Endothelial cell of umbilical vein (primary cell): ENCODE results near the gene WDR38. TPM values are rescaled to one million over a fixed set of nuclear protein-coding genes. Genes with fewer than 3 reads are reported as not detected.

Source experiments
- BruUV-seq: library from RNA; stranded (reverse); fragments of 400-500 nt; replicated peaks from 2 replicates; lab custom pipeline; 2021; lab: Mats Ljungman, UMichigan
- CTCF ChIA-PET: fragments of 300-600, 350-600 bp; sonication (Branson Sonifier 250); formaldehyde crosslinking; loops from one replicate; lab custom pipeline; 2021; ENCODE audit warnings: antibody characterized with exemption, inconsistent platforms; lab: Charles Lee
- POLR2A ChIA-PET: fragments of 300-600, 350-600 bp; sonication (Branson Sonifier 250); formaldehyde crosslinking; loops from one replicate; lab custom pipeline; 2021; ENCODE audit warnings: antibody characterized with exemption, inconsistent platforms; lab: Charles Lee
- DNase-seq: peaks from one replicate; pipeline ENCODE4 v3.0.0-alpha.2; 2011; ENCODE audit warnings: low read depth, low spot score
- FAIRE-seq: peaks from 2 replicates; lab custom pipeline; 2011; peaks lifted over from hg19 to GRCh38; lab: Jason Lieb, UNC
- H2AFZ ChIP-seq: 2 replicates; pipeline ENCODE4 v1.6.0; 2012; ENCODE audit warnings: low read depth, low read length, control low read depth, inconsistent platforms
- H3K27ac ChIP-seq: 2 replicates; pipeline ENCODE4 v1.5.1; 2011; ENCODE audit warnings: low read depth, mild to moderate bottlenecking, control low read depth, low read length, moderate library complexity; ENCODE audit not compliant: insufficient read depth
- H3K27me3 ChIP-seq, 2 experiments: 2 replicates each; pipeline versions ENCODE4 v1.6.0 to v1.6.1; 2011; ENCODE audit warnings: low read length in 2 of 2, mixed read lengths in 1 of 2; ENCODE audit not compliant: control insufficient read depth in 2 of 2, insufficient read depth in 2 of 2
- H3K36me3 ChIP-seq, 2 experiments: 2 replicates in 1 of 2; 3 replicates in 1 of 2; pipeline ENCODE4 v1.5.1; 2011; ENCODE audit warnings: low read length in 2 of 2, mild to moderate bottlenecking in 1 of 2, moderate library complexity in 1 of 2; ENCODE audit not compliant: control insufficient read depth in 2 of 2, insufficient read depth in 2 of 2; ENCODE audit errors: extremely low read depth in 1 of 2
- H3K4me1 ChIP-seq: 3 replicates; pipeline ENCODE4 v1.5.1; 2011; ENCODE audit warnings: mild to moderate bottlenecking, low read length; ENCODE audit not compliant: control insufficient read depth, insufficient read depth; ENCODE audit errors: extremely low read depth
- H3K4me2 ChIP-seq: 2 replicates; pipeline ENCODE4 v1.6.1; 2011; ENCODE audit warnings: low read length, control low read depth, mixed read lengths; ENCODE audit not compliant: insufficient read depth
- H3K4me3 ChIP-seq, 3 experiments: fragments of 200-600 bp in 1 of 3; sonication (generic), shearing (Covaris generic) in 1 of 3; replicated peaks in 1 of 3; 2 replicates each; pipeline ENCODE4 v1.5.1; 2011 to 2016; ENCODE audit warnings: control low read depth in 3 of 3, low read length in 3 of 3, mild to moderate bottlenecking in 2 of 3, inconsistent platforms in 1 of 3, low read depth in 1 of 3, moderate library complexity in 1 of 3; ENCODE audit not compliant: insufficient read depth in 1 of 3
- H3K79me2 ChIP-seq: 2 replicates; pipeline ENCODE4 v1.6.0; 2012; ENCODE audit warnings: low read length, inconsistent platforms; ENCODE audit not compliant: control insufficient read depth, insufficient read depth
- H3K9ac ChIP-seq: replicated peaks from 2 replicates; pipeline ENCODE3; 2011; ENCODE audit warnings: low read length, control low read depth; ENCODE audit not compliant: insufficient read depth; ENCODE audit errors: extremely low read depth
- H3K9me1 ChIP-seq: replicated peaks from 3 replicates; pipeline ENCODE4 v1.6.0; 2011; ENCODE audit warnings: mild to moderate bottlenecking, low read length; ENCODE audit not compliant: control insufficient read depth, insufficient read depth; ENCODE audit errors: extremely low read depth
- H3K9me3 ChIP-seq: replicated peaks from 2 replicates; pipeline ENCODE4 v1.5.1; 2012; ENCODE audit warnings: low read length, inconsistent platforms; ENCODE audit not compliant: control insufficient read depth, insufficient read depth
- H4K20me1 ChIP-seq: replicated peaks from 2 replicates; pipeline ENCODE3; 2011; ENCODE audit warnings: mild to moderate bottlenecking, low read length; ENCODE audit not compliant: control insufficient read depth, insufficient read depth; ENCODE audit errors: extremely low read depth
- EZH2 ChIP-seq: IDR thresholded peaks from 2 replicates; pipeline ENCODE4 v1.6.1; 2012; ENCODE audit warnings: borderline replicate concordance, low read depth, mild to moderate bottlenecking, moderate library complexity, low read length, inconsistent platforms; ENCODE audit not compliant: severe bottlenecking
- FOS ChIP-seq: IDR thresholded peaks from 2 replicates; pipeline ENCODE4 v1.6.1; 2011; ENCODE audit warnings: mild to moderate bottlenecking, low read length, moderate library complexity, borderline replicate concordance; ENCODE audit not compliant: insufficient read depth
- GATA2 ChIP-seq: IDR thresholded peaks from 2 replicates; pipeline ENCODE4 v1.7.0; 2011; ENCODE audit warnings: low read depth, mild to moderate bottlenecking, moderate library complexity, mixed read lengths, low read length; ENCODE audit not compliant: insufficient read length, insufficient read depth
- JUN ChIP-seq: IDR thresholded peaks from 2 replicates; pipeline ENCODE4 v1.6.1; 2011; ENCODE audit warnings: borderline replicate concordance, low read depth; ENCODE audit not compliant: insufficient read length, insufficient read depth
- MYC ChIP-seq: IDR thresholded peaks from one replicate; pipeline ENCODE4 v1.6.1; 2011; ENCODE audit warnings: mild to moderate bottlenecking, low read depth, low read length
- POLR2A ChIP-seq: IDR thresholded peaks from 2 replicates; pipeline ENCODE4 v1.6.1; 2012; ENCODE audit warnings: low read depth, mild to moderate bottlenecking, control low read depth, low read length
- POLR2AphosphoS5 ChIP-seq: IDR thresholded peaks from 2 replicates; pipeline ENCODE4 v1.6.1; 2012; ENCODE audit warnings: low read depth, mild to moderate bottlenecking, control low read depth, low read length, moderate library complexity; ENCODE audit not compliant: insufficient read depth
- dilution Hi-C: fragments of 300-500 bp; cut with MboI; formaldehyde crosslinking; loops from one replicate; pipeline ENCODE4 v1.15.0; 2019; ENCODE audit warnings: low sequenced_read_pairs; ENCODE audit not compliant: extremely low pct_ligation_motif_present
- intact Hi-C: fragments of 100-400 bp; cut with micrococcal nuclease; formaldehyde crosslinking; loops from one replicate; pipeline ENCODE4 v1.10.0; 2022
- polyA plus RNA-seq, 4 experiments: library from polyadenylated mRNA; depleted of rRNA in 3 of 4; stranded (reverse) in 3 of 4; unstranded in 1 of 4; fragments of >200 nt; gene quantifications; 2 replicates each; pipeline versions ENCODE4 v1.2.1 to v1.2.3, GENCODE V29; 2011 to 2012; ENCODE audit warnings: missing spikeins in 1 of 4
- total RNA-seq: library from RNA; stranded (reverse); gene quantifications from 2 replicates; pipeline ENCODE4 v1.2.3, GENCODE V29; 2021
- TF ChIP-seq, protein P1 (sequence below): IDR thresholded peaks from 2 replicates; pipeline ENCODE4 v1.6.1; 2011; ENCODE audit not compliant: insufficient read depth, insufficient read length
- TF ChIP-seq, protein P2 (sequence below), 2 donors: IDR thresholded peaks; 1 replicate in 1 of 2; 2 replicates in 1 of 2; pipeline ENCODE4 v1.5.1; 2011; ENCODE audit warnings: low read length in 2 of 2, mild to moderate bottlenecking in 2 of 2, moderate library complexity in 2 of 2, control low read depth in 1 of 2, inconsistent platforms in 1 of 2, low read depth in 1 of 2; ENCODE audit not compliant: insufficient read depth in 1 of 2; ENCODE audit errors: extremely low read depth in 1 of 2

WDR38 gene
- total and polyA plus RNA-seq, 2 donors (not counting 3 experiments of a cell fraction or from before 2014, with no cell fraction given): not detected

DNA sequence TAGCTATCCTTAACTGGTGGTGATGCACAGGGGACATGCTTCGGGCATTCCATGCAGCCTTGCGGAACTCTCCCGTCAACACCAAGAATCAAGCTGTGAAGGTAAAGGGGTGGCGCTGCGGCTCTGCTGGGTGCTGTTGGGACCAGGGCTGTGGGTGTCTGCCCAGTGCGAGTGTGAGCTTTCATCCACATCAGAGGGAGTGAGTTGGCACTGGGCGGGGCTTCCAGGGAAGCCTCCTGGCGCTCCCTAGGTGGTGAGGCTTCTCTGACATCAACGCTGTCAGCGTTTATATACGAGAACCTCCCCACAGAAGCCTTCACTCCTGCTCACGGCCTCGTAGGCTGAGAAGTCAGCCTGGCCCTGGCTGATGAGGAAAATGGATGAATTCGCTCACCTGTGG is 20.4 kb downstream of the WDR38 start:
- POLR2A ChIA-PET: no interaction called here
- Histone ChIP-seq H3K9me3 (no peaks in the 10 kb centered on the region), H3K4me3 (no peak overlapping the region), H3K4me1 (peaks cover 26% of the 10 kb centered on the region), H4K20me1 (peaks cover 7% of the 10 kb centered on the region), H3K9me1 (no peaks in the 10 kb centered on the region), H3K79me2 (peaks cover 72% of the 10 kb centered on the region), H3K27ac (no peak overlapping the region), H3K9ac (no peak overlapping the region), H3K27me3 (no peaks in the 10 kb centered on the region), H3K4me2 (no peak overlapping the region), H3K36me3 (peaks cover 33 to 37% of the 10 kb centered on the region in 2 experiments), H2AFZ (no peak overlapping the region)
- TF ChIP-seq POLR2AphosphoS5 (no peak), FOS (no peak), POLR2A (no peak), JUN (no peak), MYC (no peak), EZH2 (no peak), GATA2 (no peak)
- TF ChIP-seq, protein P1, sequence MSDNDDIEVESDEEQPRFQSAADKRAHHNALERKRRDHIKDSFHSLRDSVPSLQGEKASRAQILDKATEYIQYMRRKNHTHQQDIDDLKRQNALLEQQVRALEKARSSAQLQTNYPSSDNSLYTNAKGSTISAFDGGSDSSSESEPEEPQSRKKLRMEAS: no peak
- TF ChIP-seq, protein P2, sequence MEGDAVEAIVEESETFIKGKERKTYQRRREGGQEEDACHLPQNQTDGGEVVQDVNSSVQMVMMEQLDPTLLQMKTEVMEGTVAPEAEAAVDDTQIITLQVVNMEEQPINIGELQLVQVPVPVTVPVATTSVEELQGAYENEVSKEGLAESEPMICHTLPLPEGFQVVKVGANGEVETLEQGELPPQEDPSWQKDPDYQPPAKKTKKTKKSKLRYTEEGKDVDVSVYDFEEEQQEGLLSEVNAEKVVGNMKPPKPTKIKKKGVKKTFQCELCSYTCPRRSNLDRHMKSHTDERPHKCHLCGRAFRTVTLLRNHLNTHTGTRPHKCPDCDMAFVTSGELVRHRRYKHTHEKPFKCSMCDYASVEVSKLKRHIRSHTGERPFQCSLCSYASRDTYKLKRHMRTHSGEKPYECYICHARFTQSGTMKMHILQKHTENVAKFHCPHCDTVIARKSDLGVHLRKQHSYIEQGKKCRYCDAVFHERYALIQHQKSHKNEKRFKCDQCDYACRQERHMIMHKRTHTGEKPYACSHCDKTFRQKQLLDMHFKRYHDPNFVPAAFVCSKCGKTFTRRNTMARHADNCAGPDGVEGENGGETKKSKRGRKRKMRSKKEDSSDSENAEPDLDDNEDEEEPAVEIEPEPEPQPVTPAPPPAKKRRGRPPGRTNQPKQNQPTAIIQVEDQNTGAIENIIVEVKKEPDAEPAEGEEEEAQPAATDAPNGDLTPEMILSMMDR (IDR thresholded peaks at IDR 0.05; ENCODE audit: extremely low read depth in 1 of 2, insufficient read depth in 1 of 2, low read depth in 1 of 2, low read length in 2 of 2): no peak
- no peak for DNase-seq
- dilution Hi-C loops: no loop called here
- BruUV-seq: no TSS peak
- no peak for FAIRE-seq
- CTCF ChIA-PET: interaction anchor here (1.0 to 1.7 kb wide), 2 partner anchors 18 to 97 kb away, joined by 3 read pairs; partner anchors contain the start of gene OLFML2A
- intact Hi-C loops: no loop called here
